Measurements from ENCODE around the gene C1orf167. TPM values are rescaled to one million over a fixed set of nuclear protein-coding genes. Genes with fewer than 3 reads are reported as not detected.

C1orf167 gene
- total and polyA plus RNA-seq, 2 of the 8 experiments (the other 6 are each of a cell fraction or from before 2014, with no cell fraction given), result 0.70 to 1.3 TPM

DNA sequence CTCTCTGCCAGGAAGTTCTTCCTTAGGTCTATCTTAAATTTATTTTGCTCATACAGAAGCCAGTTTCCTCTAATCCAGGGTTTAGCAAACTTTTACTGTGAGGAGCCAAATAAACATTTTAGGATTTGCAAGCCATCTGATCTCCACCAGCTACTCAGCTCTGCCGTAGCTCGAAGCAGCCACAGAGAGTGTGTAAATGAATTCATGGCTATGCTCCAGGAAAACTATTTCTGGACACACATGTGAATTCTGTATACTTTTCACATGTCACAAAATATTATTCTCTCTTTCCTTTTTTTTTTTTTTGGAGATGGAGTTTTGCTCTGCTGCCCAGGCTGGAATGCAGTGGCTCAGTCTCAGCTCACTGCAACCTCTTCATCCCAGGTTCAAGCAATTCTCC, 39.5 kb upstream of the C1orf167 start (continued):
- no peak for TF ChIP-seq CHD7 (IDR thresholded peaks at IDR 0.05; ENCODE audit: insufficient replicate concordance, low read length)
